ENCODE measurements around the gene VAV2.

Gene VAV2

DNA sequence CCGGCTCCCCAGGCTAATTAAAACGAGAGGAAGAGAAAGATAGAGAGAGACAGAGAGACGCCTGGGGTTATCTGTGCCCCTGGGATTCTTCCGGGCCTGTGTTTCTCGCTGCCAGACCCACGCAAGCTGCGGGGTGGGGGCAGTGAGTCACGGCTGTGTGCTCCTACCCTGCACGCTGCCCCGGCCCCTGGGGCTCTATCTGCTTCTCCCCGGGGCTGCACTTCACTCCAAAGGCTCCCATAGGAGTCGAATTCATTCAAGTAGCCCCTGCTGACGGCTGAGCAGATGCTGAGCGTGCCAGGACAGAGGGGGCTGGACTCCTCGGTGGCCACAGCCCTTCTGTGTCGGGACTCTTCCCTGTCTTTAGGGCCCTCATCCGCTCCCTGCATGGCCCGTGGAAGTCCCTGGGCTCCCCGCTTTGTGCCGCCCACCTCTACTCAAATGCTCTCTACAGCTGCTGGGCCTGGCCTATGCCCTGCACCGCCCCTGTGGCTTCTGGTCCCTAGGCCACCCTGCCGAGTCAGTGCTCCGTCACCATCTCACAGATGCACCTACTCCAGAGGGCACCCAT is 276.7 kb downstream of the VAV2 start:
- DNase-seq: no peak

DNA sequence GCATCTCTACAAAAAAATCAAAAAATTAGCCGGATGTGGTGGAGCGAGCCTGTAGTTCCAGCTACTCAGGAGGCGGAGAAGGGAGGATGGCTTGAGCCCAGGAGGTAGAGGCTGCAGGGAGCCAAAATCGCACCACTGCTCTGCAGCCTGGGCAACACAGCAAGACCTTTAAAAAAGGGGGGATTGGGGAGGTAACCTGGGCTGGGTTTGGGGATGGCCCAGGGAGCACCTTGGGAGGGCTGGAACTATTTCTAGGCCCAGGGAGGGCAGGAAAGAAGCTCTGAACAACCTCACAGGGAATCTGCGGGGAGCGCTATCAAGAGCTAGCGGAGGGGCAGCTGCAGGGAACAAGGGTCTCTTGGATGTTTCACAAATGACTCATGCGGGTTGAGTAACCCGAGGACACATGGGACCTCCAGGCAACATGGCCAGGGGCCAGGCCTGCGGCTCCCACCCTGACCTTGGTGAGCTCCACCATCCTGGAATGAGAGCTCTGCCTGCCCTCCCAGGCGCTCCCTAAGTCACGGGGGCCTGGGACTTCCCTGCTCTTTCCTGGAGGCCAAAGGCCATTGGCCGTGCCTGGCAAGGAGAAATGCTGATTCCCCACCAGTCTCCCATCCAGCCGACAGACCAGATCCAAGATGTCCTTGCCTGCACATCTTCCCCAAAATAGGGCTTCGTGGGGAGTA is 277.4 kb downstream of the VAV2 start:
- no peak for DNase-seq

DNA sequence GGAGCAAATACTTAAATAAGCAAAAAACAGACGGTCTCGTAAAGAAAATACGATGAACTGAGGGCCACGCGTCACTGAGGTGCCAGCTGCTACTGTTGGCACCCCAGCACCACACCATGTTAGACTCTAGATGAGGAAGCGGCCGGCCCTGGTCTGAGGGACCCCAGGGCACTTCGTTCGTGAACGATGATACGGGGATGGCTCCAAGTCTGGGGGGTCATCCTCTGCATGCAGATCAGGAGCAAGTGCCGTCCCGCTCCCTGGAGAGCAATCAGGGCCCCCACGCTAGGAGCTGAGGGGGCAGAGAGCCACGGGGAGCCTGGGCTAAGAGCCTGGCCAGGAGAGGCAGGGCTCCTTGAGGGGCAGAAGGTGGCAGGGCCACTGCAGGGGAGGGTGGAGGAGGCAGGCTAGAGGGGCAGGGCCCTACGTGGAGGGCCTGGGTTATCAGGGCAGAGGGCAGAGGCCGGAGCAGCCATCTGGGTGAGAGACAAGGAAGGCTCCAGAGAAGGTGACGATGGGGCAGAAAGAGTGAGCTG is 278.1 kb downstream of the VAV2 start:
- no peak for DNase-seq

GRCh38 chr9:133713150-133713959 is 278.8 kb downstream of the VAV2 start:
- no peak for DNase-seq

GRCh38 chr9:133712221-133713100 is 279.7 kb downstream of the VAV2 start:
- DNase-seq: no peak
